Measurements from ENCODE around the gene GORASP1. TPM values are rescaled to one million over a fixed set of nuclear protein-coding genes. Genes with fewer than 3 reads are reported as not detected.

Gene GORASP1
- total and polyA plus RNA-seq, 2 donors (not counting 1 experiment from before 2014, with no cell fraction given) = 32.1 to 37.5 TPM

GRCh38 chr3:39118931-39119660 lies 11.7 kb upstream of the GORASP1 start:
- H2AFZ ChIP-seq (ENCODE audit: low read length) = no peak overlapping the region
- no peak for TF ChIP-seq EZH2 (IDR thresholded peaks at IDR 0.05; ENCODE audit: low read length, missing control alignments)
- TF ChIP-seq, protein P1, sequence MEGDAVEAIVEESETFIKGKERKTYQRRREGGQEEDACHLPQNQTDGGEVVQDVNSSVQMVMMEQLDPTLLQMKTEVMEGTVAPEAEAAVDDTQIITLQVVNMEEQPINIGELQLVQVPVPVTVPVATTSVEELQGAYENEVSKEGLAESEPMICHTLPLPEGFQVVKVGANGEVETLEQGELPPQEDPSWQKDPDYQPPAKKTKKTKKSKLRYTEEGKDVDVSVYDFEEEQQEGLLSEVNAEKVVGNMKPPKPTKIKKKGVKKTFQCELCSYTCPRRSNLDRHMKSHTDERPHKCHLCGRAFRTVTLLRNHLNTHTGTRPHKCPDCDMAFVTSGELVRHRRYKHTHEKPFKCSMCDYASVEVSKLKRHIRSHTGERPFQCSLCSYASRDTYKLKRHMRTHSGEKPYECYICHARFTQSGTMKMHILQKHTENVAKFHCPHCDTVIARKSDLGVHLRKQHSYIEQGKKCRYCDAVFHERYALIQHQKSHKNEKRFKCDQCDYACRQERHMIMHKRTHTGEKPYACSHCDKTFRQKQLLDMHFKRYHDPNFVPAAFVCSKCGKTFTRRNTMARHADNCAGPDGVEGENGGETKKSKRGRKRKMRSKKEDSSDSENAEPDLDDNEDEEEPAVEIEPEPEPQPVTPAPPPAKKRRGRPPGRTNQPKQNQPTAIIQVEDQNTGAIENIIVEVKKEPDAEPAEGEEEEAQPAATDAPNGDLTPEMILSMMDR (conservative IDR thresholded peaks at IDR 0.05 in 1 of 2, IDR thresholded peaks at IDR 0.05 in 1 of 2; ENCODE audit: low read depth in 1 of 2, low read length in 2 of 2) = no peak
- no peaks in the 10 kb centered on the region for H4K20me1 ChIP-seq (ENCODE audit: control insufficient read depth, extremely low read depth, insufficient read depth, low read length)
- H3K4me1 ChIP-seq (ENCODE audit: control insufficient read depth, extremely low read depth, insufficient read depth, low read length) = no peaks in the 10 kb centered on the region
- no peaks in the 10 kb centered on the region for H3K9me3 ChIP-seq (ENCODE audit: control insufficient read depth, insufficient read depth, low read depth, low read length)
- no peak for DNase-seq (ENCODE audit: low read depth in 2 of 2)
- no peaks in the 10 kb centered on the region for H3K36me3 ChIP-seq (ENCODE audit: control insufficient read depth, insufficient read depth, low read length)
- H3K79me2 ChIP-seq (ENCODE audit: control insufficient read depth, insufficient read depth, low read length) = no peaks in the 10 kb centered on the region
- no peaks in the 10 kb centered on the region for H3K27me3 ChIP-seq (ENCODE audit: control insufficient read depth, insufficient read depth, low read length)
- H3K9ac ChIP-seq (ENCODE audit: insufficient read depth, low read length) = no peak overlapping the region
- H3K27ac ChIP-seq (ENCODE audit: insufficient read depth, low read length) = no peak overlapping the region
- no peak overlapping the region for H3K4me2 ChIP-seq (ENCODE audit: extremely low read depth, insufficient read depth, low read length)
- no peak overlapping the region for H3K4me3 ChIP-seq (replicated peaks in 1 of 4; ENCODE audit: control extremely low read depth in 1 of 4, insufficient read depth in 1 of 4, low read depth in 3 of 4, low read length in 4 of 4)

DNA sequence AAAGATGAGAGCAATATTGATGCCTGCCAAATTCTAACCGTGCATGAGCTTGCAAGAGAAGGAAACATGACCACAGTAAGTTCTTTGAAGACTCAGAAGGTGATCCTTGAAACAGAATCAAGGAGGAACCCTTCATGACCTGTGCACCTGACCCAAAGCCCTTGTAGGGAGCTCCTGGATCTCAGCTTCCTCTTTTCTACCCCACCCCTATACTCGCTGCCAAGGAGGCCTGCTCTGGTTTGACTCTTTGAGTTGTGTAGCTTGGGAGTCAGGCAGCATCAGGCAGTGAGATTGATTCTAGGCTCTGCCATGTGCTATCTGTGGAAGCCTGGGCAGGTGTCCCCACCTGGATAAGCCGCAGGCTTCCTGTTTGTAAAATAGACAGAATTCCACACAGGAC lies 10.7 kb upstream of the GORASP1 start:
- Histone ChIP-seq H3K4me2 (ENCODE audit: extremely low read depth, insufficient read depth, low read length) (no peak overlapping the region), H3K27ac (ENCODE audit: insufficient read depth, low read length) (no peak overlapping the region), H4K20me1 (ENCODE audit: control insufficient read depth, extremely low read depth, insufficient read depth, low read length) (no peaks in the 10 kb centered on the region), H2AFZ (ENCODE audit: low read length) (no peak overlapping the region), H3K9ac (ENCODE audit: insufficient read depth, low read length) (no peak overlapping the region), H3K27me3 (ENCODE audit: control insufficient read depth, insufficient read depth, low read length) (no peaks in the 10 kb centered on the region), H3K9me3 (ENCODE audit: control insufficient read depth, insufficient read depth, low read depth, low read length) (no peaks in the 10 kb centered on the region), H3K4me3 (replicated peaks in 1 of 4; ENCODE audit: control extremely low read depth in 1 of 4, insufficient read depth in 1 of 4, low read depth in 3 of 4, low read length in 4 of 4) (no peak overlapping the region), H3K4me1 (ENCODE audit: control insufficient read depth, extremely low read depth, insufficient read depth, low read length) (no peaks in the 10 kb centered on the region), H3K36me3 (ENCODE audit: control insufficient read depth, insufficient read depth, low read length) (no peaks in the 10 kb centered on the region), H3K79me2 (ENCODE audit: control insufficient read depth, insufficient read depth, low read length) (no peaks in the 10 kb centered on the region)
- TF ChIP-seq, protein P1 (conservative IDR thresholded peaks at IDR 0.05 in 1 of 2, IDR thresholded peaks at IDR 0.05 in 1 of 2; ENCODE audit: low read depth in 1 of 2, low read length in 2 of 2) = no peak
- DNase-seq (ENCODE audit: low read depth in 2 of 2) = no peak

GRCh38 chr3:39115870-39116269 lies 8.4 kb upstream of the GORASP1 start:
- H2AFZ ChIP-seq (ENCODE audit: low read length) = no peak overlapping the region
- H3K9ac ChIP-seq (ENCODE audit: insufficient read depth, low read length) = no peak overlapping the region
- H3K4me2 ChIP-seq (ENCODE audit: extremely low read depth, insufficient read depth, low read length) = no peak overlapping the region
- TF ChIP-seq, protein P1 (conservative IDR thresholded peaks at IDR 0.05 in 1 of 2, IDR thresholded peaks at IDR 0.05 in 1 of 2; ENCODE audit: low read depth in 1 of 2, low read length in 2 of 2) = no peak
- TF ChIP-seq EZH2 (IDR thresholded peaks at IDR 0.05; ENCODE audit: low read length, missing control alignments) = no peak
- H3K4me1 ChIP-seq (ENCODE audit: control insufficient read depth, extremely low read depth, insufficient read depth, low read length) = no peaks in the 10 kb centered on the region
- no peaks in the 10 kb centered on the region for H4K20me1 ChIP-seq (ENCODE audit: control insufficient read depth, extremely low read depth, insufficient read depth, low read length)
- H3K36me3 ChIP-seq (ENCODE audit: control insufficient read depth, insufficient read depth, low read length) = no peaks in the 10 kb centered on the region
- no peaks in the 10 kb centered on the region for H3K27me3 ChIP-seq (ENCODE audit: control insufficient read depth, insufficient read depth, low read length)
- no peak overlapping the region for H3K4me3 ChIP-seq (replicated peaks in 1 of 4; ENCODE audit: control extremely low read depth in 1 of 4, insufficient read depth in 1 of 4, low read depth in 3 of 4, low read length in 4 of 4)
- no peak overlapping the region for H3K27ac ChIP-seq (ENCODE audit: insufficient read depth, low read length)
- no peak for DNase-seq (ENCODE audit: low read depth in 2 of 2)
- no peaks in the 10 kb centered on the region for H3K79me2 ChIP-seq (ENCODE audit: control insufficient read depth, insufficient read depth, low read length)
- no peaks in the 10 kb centered on the region for H3K9me3 ChIP-seq (ENCODE audit: control insufficient read depth, insufficient read depth, low read depth, low read length)

Measured in fibroblast of lung (primary cell).